Activated T-helper 17 cell treated with anti-CD3 and anti-CD28 coated beads, Interleukin-2, amount 50 U/mL, for 72 hours (primary cell): ENCODE results near the gene MTAP. TPM values are rescaled to one million over a fixed set of nuclear protein-coding genes. Genes with fewer than 3 reads are reported as not detected.

Experiments used
- ATAC-seq: fragments of 150-1000 bp; cut with Tn5 transposase; replicated peaks from 2 replicates; pipeline ENCODE4 v1.10.0; 2021; ENCODE audit warnings: mild to moderate bottlenecking, moderate library complexity
- H3K27ac Mint-ChIP-seq: one replicate; pipeline ENCODE4 v1.8.0; 2022; ENCODE audit warnings: mixed read lengths
- H3K27me3 Mint-ChIP-seq: one replicate; pipeline ENCODE4 v1.8.0; 2022; ENCODE audit warnings: mixed read lengths
- H3K36me3 Mint-ChIP-seq: one replicate; pipeline ENCODE4 v1.8.0; 2022; ENCODE audit warnings: low read depth, mild to moderate bottlenecking, mixed read lengths
- H3K4me1 Mint-ChIP-seq: one replicate; pipeline ENCODE4 v1.8.0; 2022; ENCODE audit warnings: mixed read lengths
- H3K4me3 Mint-ChIP-seq: one replicate; pipeline ENCODE4 v1.8.0; 2022; ENCODE audit warnings: mild to moderate bottlenecking, mixed read lengths
- H3K9me3 Mint-ChIP-seq: one replicate; pipeline ENCODE4 v1.8.0; 2022; ENCODE audit warnings: mixed read lengths
- total RNA-seq, 2 donors: library from RNA; stranded (reverse); gene quantifications; one replicate each; pipeline ENCODE4 v1.2.3, GENCODE V29; 2022

The MTAP gene
- total RNA-seq, 2 donors from 2014 or later: 41.2 to 62.0 TPM

DNA sequence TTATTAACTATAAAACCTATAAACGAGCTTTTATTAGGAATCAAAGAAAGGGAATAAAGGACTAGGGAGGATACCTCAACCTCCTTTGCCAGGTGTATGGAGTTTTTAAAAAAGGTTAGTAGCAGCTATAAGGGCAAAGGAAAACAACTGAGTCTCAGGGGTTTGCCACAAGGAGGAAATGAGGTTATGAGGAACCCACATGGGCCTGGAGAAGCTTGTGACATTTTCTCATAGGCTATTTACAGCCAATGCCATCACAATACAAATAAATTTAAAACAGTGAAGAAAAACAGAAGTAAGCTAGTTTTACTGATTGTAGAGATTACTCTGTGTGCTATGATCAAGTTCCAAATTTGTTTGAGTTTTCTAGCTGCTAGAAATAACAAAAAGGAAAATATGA is 99.1 kb downstream of the MTAP start:
- peaks cover 4% of the 10 kb centered on the region for H3K4me1 Mint-ChIP-seq
- no peak overlapping the region for H3K4me3 Mint-ChIP-seq
- H3K27me3 Mint-ChIP-seq: no peaks in the 10 kb centered on the region
- no peak for ATAC-seq
- H3K36me3 Mint-ChIP-seq: no peaks in the 10 kb centered on the region
- H3K9me3 Mint-ChIP-seq: peaks cover 14% of the 10 kb centered on the region
- no peak overlapping the region for H3K27ac Mint-ChIP-seq

DNA sequence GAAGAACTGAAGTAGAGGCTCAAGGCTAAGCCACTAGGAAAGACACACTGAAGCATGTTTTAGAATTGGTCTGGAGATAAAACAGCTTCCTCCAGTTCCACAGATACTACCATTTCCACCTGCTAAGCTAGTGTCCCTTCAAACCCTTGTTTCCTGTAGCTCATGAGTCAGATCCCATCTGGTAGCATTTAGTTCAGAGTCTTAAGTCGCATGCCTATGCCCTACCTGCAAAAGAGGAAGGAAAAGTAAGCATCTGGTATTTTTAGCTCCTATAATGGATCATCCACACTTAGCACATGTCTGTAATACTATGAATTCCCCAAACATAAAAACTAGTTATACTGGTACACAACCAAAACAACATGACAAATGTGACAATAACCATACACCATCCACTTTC is 99.7 kb downstream of the MTAP start:
- Mint-ChIP-seq H3K9me3 (peaks cover 14% of the 10 kb centered on the region), H3K36me3 (no peaks in the 10 kb centered on the region), H3K4me1 (peaks cover 4% of the 10 kb centered on the region), H3K27me3 (no peaks in the 10 kb centered on the region), H3K4me3 (no peak overlapping the region), H3K27ac (no peak overlapping the region)
- no peak for ATAC-seq

DNA sequence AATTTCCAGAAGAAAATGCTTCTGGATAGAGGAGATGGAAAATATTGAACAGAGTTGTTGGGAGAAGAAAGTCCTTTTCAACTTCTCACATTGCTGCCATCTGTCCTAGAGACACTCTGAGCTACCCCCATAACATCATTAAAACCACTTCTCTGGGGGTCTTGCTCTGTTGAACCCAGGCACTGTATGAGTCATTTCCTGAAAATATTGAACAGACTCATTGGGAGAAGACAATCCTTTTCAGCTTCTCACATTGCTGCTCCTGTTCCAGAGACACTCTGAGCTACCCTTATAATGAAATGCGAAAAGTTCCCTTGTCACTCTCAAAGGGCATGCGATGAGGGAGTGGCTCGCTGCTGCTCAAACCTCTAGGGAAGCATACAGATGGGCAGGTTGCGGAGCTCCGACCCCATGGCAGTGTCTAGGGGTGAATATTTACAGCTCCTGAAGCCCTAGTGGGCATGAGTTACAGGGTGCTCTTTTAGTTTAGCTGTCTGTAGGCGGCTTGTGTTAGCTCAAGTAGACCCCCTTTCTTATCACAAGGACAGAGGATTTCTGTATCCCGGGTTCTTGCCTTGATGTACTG is 101.0 kb downstream of the MTAP start:
- H3K9me3 Mint-ChIP-seq: peaks cover 22% of the 10 kb centered on the region
- no peaks in the 10 kb centered on the region for H3K27me3 Mint-ChIP-seq
- H3K4me3 Mint-ChIP-seq: no peak overlapping the region
- ATAC-seq: no peak
- H3K36me3 Mint-ChIP-seq: no peaks in the 10 kb centered on the region
- peaks cover 4% of the 10 kb centered on the region for H3K4me1 Mint-ChIP-seq
- no peak overlapping the region for H3K27ac Mint-ChIP-seq

DNA sequence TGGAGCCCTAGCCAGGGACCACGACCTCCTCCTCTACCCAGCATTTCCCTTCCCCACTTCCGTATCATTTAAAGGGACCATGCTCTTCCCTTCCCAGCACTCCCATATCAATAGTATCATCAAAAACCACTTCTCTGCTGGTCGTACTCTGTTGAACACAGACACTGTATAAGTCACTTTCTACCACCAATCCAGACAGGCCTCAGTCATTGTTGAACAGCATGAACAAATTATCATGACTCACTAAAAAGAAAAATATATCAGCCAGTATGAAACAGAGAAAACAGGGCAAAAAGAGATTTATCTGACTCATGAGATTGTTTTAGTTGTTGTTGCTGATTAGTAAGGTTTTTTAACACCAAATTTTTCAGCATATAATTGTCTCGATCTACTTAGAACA is 101.9 kb downstream of the MTAP start:
- no peaks in the 10 kb centered on the region for H3K27me3 Mint-ChIP-seq
- H3K4me3 Mint-ChIP-seq: no peak overlapping the region
- H3K4me1 Mint-ChIP-seq: peaks cover 4% of the 10 kb centered on the region
- peaks cover 26% of the 10 kb centered on the region for H3K9me3 Mint-ChIP-seq
- H3K36me3 Mint-ChIP-seq: no peaks in the 10 kb centered on the region
- no peak for ATAC-seq
- H3K27ac Mint-ChIP-seq: no peak overlapping the region

DNA sequence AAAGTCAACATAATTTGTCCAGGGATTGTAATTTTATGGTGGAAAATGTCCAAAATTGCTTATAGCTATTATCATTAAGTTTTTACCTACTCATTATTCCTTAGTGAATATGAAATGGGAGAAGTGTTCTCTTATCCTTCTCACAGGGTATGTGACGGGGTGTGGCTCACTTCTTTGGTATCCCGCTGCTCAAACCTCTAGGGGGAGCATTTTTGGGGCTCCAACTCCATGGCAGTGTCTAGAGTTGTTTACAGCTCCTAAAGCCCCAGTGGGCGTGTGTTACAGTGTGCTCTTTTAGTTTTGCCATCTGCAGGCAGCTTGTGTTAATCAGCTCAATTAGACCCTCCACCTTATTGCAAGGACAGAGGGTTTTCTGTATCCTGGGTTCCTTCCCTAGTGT is 102.3 kb downstream of the MTAP start:
- Mint-ChIP-seq H3K4me1 (peaks cover 4% of the 10 kb centered on the region), H3K27me3 (no peaks in the 10 kb centered on the region), H3K36me3 (no peaks in the 10 kb centered on the region), H3K9me3 (peaks cover 28% of the 10 kb centered on the region), H3K4me3 (no peak overlapping the region), H3K27ac (no peak overlapping the region)
- ATAC-seq: no peak

DNA sequence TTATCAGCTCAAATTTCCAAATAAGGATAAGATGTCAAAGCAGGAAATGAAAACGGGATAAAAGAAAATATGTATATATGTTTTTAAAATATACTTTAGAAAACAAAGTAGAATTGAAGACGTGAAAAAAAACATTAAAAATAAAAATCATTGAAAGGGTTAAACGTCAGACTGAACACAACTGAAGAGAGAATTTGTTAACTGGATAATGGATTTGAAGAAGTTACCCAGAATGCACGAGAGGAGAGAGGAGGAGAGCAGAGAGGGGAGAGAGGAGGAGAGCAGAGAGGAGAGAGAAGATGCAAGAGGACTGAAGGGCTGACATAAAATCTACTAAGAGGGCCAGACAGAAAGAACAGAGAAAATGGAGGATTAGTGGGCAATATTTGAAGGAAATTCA is 103.8 kb downstream of the MTAP start:
- Mint-ChIP-seq H3K4me1 (peaks cover 4% of the 10 kb centered on the region), H3K9me3 (peaks cover 28% of the 10 kb centered on the region)

DNA sequence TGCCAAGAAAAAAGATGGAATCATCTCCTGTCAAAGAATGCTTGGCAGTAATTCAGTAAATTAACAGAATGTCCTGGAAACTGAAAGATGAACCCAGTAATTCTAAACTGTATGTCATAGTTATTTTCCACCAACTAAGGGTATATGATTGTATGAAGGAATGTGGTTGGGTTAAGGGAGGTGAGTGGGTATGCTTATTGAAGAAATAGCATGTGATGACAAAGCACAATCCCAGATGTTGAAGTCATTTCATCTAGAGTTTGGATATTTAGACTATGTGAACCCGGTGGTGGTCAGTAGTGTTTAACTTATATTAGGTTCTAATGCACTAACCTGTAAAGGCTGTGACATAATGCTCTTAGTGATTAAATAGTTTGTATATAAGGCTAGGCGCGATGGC is 104.4 kb downstream of the MTAP start:
- Mint-ChIP-seq H3K9me3 (peaks cover 33% of the 10 kb centered on the region), H3K4me3 (no peak overlapping the region), H3K27ac (no peak overlapping the region), H3K27me3 (no peaks in the 10 kb centered on the region), H3K36me3 (no peaks in the 10 kb centered on the region), H3K4me1 (peaks cover 4% of the 10 kb centered on the region)
- no peak for ATAC-seq

More for the DNA sequence above, 103.8 kb downstream of the MTAP start:
- H3K36me3 Mint-ChIP-seq: no peaks in the 10 kb centered on the region
- ATAC-seq: no peak
- no peak overlapping the region for H3K27ac Mint-ChIP-seq
- H3K4me3 Mint-ChIP-seq: no peak overlapping the region
- H3K27me3 Mint-ChIP-seq: no peaks in the 10 kb centered on the region

DNA sequence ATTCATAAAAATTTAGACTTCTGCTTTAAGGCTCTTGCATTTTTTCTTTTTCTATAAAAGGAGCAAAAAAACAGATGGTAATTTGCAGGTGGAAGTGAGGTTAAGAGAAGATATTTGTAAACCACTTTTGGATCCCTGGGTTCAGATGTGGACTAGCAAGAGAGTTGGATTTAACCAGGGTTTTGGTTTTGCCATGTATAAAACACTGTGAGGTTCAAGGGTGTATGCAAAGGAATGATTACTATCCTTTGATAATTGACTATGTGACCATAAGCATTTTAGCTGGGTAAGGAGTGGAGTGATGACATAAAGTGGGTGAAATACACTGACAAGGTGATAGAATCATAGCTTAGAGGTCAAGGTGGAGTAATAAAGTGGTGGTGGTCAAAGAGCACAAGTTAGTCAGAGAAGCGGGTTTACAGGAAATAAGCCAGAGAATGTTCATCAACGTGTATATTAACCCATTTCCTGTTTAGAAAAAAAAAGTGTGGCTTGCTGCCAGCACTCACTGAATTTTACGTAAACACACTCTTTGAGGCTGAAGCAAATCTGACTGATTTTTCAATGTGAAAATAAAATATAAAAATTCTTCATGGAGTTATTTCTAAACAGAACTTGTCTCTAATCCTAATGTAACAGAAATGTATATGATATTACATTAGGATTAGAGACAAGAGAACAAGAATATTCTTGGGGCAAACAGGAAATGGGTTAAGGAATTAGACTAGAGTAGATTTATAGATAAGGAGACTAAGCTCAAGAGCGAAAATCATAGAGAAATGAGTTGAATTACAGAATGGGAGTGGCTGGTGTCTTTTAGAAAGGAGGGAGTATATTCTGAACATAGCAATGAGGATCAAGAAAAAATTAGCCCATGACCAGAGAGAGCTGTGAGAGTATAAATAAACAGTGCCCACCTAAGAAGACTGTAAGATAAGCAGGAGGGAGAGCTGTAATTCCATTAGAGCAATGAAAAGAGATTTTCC is 117.2 kb downstream of the MTAP start:
- ATAC-seq: peak; percentile 98
- Mint-ChIP-seq H3K36me3 (no peaks in the 10 kb centered on the region), H3K27me3 (no peaks in the 10 kb centered on the region), H3K27ac (peak overlapping the region; percentile 55), H3K9me3 (peaks cover 18% of the 10 kb centered on the region), H3K4me3 (peak overlapping the region; percentile 40), H3K4me1 (peaks cover 11% of the 10 kb centered on the region)

DNA sequence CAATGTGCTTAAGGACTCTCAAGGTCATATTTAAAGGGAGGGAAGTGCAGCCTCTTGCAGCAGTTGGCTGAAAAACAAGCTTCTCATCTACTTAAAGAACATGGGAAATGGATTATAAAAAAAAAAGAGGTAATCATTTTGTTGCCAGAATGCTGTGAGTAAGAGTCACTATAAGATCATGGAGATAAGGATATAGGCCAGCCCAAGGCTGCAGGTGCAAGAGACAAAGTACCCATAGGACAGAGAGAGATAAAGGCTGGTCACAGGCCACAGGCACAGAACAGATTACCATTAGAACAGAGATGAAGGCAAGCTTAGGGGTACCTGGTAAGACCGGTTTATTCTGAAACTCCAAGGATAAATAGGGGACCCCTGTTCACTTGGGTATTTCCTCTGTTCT is 121.3 kb downstream of the MTAP start:
- Mint-ChIP-seq H3K27ac (no peak overlapping the region), H3K27me3 (no peaks in the 10 kb centered on the region), H3K36me3 (no peaks in the 10 kb centered on the region), H3K4me1 (peaks cover 11% of the 10 kb centered on the region), H3K9me3 (peaks cover 5% of the 10 kb centered on the region), H3K4me3 (no peak overlapping the region)
- no peak for ATAC-seq

DNA sequence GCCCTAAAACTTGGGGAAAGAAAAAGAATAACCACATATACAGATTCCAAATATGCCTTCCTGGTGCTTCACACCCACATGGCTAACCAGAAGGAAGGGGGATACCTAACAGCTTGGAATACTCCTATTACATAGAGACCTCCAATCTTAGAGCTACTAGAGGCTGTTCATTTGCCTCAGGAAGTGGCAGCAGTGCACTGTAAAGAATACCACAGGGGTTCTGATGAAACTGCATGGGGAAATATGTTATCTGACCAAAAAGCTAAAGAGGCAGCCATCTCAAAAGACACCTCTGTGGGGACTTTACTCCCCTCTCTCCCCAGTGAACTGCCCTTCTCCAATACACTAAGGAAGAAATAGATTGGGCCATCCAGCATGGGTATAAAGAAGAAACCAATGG is 125.3 kb downstream of the MTAP start:
- H3K27ac Mint-ChIP-seq: no peak overlapping the region
- H3K9me3 Mint-ChIP-seq: peaks cover 8% of the 10 kb centered on the region
- H3K36me3 Mint-ChIP-seq: no peaks in the 10 kb centered on the region
- no peak for ATAC-seq
- H3K27me3 Mint-ChIP-seq: no peaks in the 10 kb centered on the region
- no peaks in the 10 kb centered on the region for H3K4me1 Mint-ChIP-seq
- no peak overlapping the region for H3K4me3 Mint-ChIP-seq

DNA sequence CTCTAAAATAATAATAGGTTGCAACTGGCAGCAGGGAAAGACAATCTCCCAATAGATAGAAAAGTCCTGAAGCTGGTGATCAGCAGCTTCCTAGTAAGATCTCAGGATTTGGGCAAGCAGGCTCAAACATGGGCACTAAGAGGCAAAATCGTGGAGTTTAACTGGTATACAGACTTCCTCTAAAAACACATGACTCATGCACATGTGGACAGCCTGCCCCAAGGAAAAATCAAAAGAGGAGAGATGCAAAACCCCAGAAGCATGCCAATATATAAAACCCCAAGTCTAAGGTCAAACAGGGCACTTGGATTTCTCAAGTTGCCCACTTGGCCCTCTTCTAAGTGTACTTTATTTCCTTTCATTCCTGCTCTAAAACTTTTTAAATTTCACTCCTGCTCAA is 129.0 kb downstream of the MTAP start:
- Mint-ChIP-seq H3K36me3 (no peaks in the 10 kb centered on the region), H3K9me3 (peaks cover 4% of the 10 kb centered on the region), H3K27me3 (no peaks in the 10 kb centered on the region), H3K4me1 (no peaks in the 10 kb centered on the region), H3K4me3 (no peak overlapping the region), H3K27ac (no peak overlapping the region)
- ATAC-seq: no peak

DNA sequence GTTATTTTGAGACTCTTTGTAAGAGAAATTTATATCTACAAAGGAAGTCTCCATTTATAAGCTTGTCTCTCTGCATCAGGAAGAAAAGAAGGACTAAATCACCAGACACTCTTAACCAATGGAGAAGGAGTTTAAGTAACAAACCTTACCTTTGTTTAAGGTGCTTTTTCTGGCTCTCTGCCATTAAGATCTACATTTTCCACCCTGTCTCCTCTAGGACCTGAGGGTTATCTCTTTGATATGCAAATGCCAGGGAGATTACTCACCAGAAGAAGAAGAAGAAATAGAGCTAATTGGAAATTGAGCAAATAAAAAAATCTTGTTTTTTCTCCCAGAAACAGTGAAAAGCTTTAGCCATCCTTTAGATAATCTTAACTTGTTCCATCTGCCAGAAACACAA is 130.8 kb downstream of the MTAP start:
- Mint-ChIP-seq H3K27me3 (no peaks in the 10 kb centered on the region), H3K4me3 (no peak overlapping the region), H3K27ac (no peak overlapping the region), H3K36me3 (no peaks in the 10 kb centered on the region), H3K9me3 (peaks cover 4% of the 10 kb centered on the region), H3K4me1 (no peaks in the 10 kb centered on the region)
- no peak for ATAC-seq

DNA sequence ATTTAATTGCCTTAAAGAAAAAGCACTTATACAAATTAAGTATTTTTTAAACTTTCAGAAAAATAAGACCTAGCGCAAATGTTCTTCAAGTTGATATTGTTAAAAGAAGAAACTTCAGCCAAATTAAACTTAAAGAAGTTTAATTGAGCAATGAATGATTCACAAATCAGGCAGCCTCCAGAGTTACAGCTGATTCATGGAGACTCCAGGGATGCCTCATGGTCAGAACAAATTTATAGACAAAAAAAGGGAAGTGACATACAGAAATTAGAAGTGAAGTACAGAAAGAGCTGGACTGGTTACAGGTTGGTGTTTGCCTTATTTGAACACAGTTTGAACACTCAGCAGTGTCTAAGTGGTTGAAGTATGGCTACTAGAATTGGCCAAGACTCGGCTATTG is 131.4 kb downstream of the MTAP start:
- H3K27me3 Mint-ChIP-seq: no peaks in the 10 kb centered on the region

DNA sequence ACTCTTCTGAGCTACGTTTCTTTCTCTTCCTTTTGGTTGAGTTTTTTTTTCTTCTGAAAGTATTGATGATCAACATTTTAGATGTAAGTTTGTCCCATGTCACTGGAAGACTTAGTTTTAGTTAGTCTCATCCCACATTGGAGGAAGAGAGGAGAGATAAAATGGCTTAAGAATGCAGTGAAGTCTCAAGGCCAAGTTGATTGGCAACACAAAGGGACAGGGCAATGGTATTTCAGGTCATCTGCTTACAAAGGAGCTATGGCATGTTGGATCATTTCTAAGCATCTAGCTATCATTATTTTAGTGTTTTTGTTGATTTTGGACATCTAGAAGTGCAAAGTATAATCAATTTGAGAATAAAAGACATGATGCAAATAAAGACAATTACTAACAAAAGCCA is 133.2 kb downstream of the MTAP start:
- Mint-ChIP-seq H3K36me3 (no peaks in the 10 kb centered on the region), H3K4me1 (no peaks in the 10 kb centered on the region), H3K4me3 (no peak overlapping the region), H3K9me3 (no peaks in the 10 kb centered on the region), H3K27me3 (peaks cover 4% of the 10 kb centered on the region), H3K27ac (no peak overlapping the region)
- no peak for ATAC-seq

More for the DNA sequence above, 131.4 kb downstream of the MTAP start:
- H3K4me3 Mint-ChIP-seq: no peak overlapping the region
- no peaks in the 10 kb centered on the region for H3K4me1 Mint-ChIP-seq
- no peak overlapping the region for H3K27ac Mint-ChIP-seq
- H3K9me3 Mint-ChIP-seq: peaks cover 4% of the 10 kb centered on the region
- H3K36me3 Mint-ChIP-seq: no peaks in the 10 kb centered on the region
- ATAC-seq: no peak

DNA sequence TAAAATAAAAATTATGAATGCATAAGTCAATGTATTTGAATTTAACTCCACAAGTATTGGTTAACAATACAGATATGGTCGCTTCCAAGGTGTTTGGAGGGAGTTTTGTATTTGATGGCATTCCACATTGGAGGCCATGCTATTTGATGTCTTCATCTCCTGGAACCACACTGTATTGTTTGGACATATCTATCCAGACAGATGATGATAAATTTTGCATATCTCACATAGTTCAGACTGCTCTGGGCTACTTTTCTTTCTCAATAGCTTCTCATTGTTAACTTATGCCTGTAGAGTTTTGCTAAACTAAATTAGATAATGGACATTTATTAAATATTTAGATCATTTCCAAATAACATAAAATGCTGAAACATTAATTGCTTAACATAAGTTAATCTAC is 133.7 kb downstream of the MTAP start:
- Mint-ChIP-seq H3K4me1 (no peaks in the 10 kb centered on the region), H3K9me3 (no peaks in the 10 kb centered on the region), H3K27ac (no peak overlapping the region), H3K27me3 (peaks cover 4% of the 10 kb centered on the region), H3K4me3 (no peak overlapping the region), H3K36me3 (no peaks in the 10 kb centered on the region)
- ATAC-seq: no peak
